GM19023 (cell line): ENCODE measurements around the gene OR2A5.
"Not testable (repeated sequence)": the region's sequence is repeated elsewhere in the genome, so short reads cannot be mapped to it uniquely, and the experiment has no call there.

Experiments used
- ATAC-seq: cut with Tn5 transposase; IDR thresholded peaks from one replicate; pipeline ENCODE4 v1.9.1; 2021; ENCODE audit warnings: mild to moderate bottlenecking, moderate library complexity; ENCODE audit not compliant: unreplicated experiment

Gene OR2A5

GRCh38 chr7:144048648-144049047 lies at the start of gene OR2A5:
Gene OR2A5 (plus strand): TSS chr7:144048948. CDS start chr7:144050402, 1,454 bp downstream.
- no peak for ATAC-seq

GRCh38 chr7:144000020-144000419 lies 48.7 kb upstream of the OR2A5 start, which contains the start of gene OR6B1:
Gene OR6B1 (plus strand): TSS chr7:144000320. CDS start chr7:144003997, 3,677 bp downstream.
- ATAC-seq, result no peak

GRCh38 chr7:144001543-144001942 lies 47.2 kb upstream of the OR2A5 start:
- ATAC-seq, result no peak

- ATAC-seq, result no peak
Observed at GRCh38 chr7:144004703-144005102, 44.0 kb upstream of the OR2A5 start.

GRCh38 chr7:144006029-144006691 lies 42.6 kb upstream of the OR2A5 start:
- no peak for ATAC-seq

GRCh38 chr7:144006692-144007042 lies 42.1 kb upstream of the OR2A5 start:
- no peak for ATAC-seq

- ATAC-seq, result no peak
Observed at GRCh38 chr7:144009361-144009760, 39.4 kb upstream of the OR2A5 start.

GRCh38 chr7:144010061-144010460 lies 38.7 kb upstream of the OR2A5 start:
- ATAC-seq, result not testable (repeated sequence)

GRCh38 chr7:144010821-144011220 lies 37.9 kb upstream of the OR2A5 start:
- ATAC-seq, result not testable (repeated sequence)

GRCh38 chr7:144011458-144012230 lies 37.1 kb upstream of the OR2A5 start:
- no peak for ATAC-seq

GRCh38 chr7:144018065-144018464 lies 30.7 kb upstream of the OR2A5 start:
- no peak for ATAC-seq

- ATAC-seq, result no peak
Observed at GRCh38 chr7:144019457-144019856, 29.3 kb upstream of the OR2A5 start.

- ATAC-seq, result no peak
Observed at GRCh38 chr7:144020340-144020739, 28.4 kb upstream of the OR2A5 start.

- ATAC-seq, result no peak
Observed at GRCh38 chr7:144022169-144022568, 26.6 kb upstream of the OR2A5 start.

- no peak for ATAC-seq
Observed at GRCh38 chr7:144023171-144023827, 25.4 kb upstream of the OR2A5 start.

- ATAC-seq, result no peak
Observed at GRCh38 chr7:144024213-144024612, 24.5 kb upstream of the OR2A5 start.

- ATAC-seq, result no peak
Observed at GRCh38 chr7:144026203-144026883, 22.4 kb upstream of the OR2A5 start.

- no peak for ATAC-seq
Observed at GRCh38 chr7:144027070-144027469, 21.7 kb upstream of the OR2A5 start.

GRCh38 chr7:144027974-144028373 lies 20.8 kb upstream of the OR2A5 start:
- no peak for ATAC-seq

GRCh38 chr7:144028547-144028946 lies 20.2 kb upstream of the OR2A5 start:
- no peak for ATAC-seq

GRCh38 chr7:144032516-144032915 lies 16.2 kb upstream of the OR2A5 start:
- no peak for ATAC-seq
